Trophoblast cell (in vitro differentiated cells and primary cell): ENCODE data around the gene NSD1.

Experiments
- DNase-seq, 2 donors: peaks; one replicate each; pipeline ENCODE4 v3.0.0-alpha.2; 2016
- H2AFZ ChIP-seq: 2 replicates; pipeline ENCODE4 v1.6.1; 2013; ENCODE audit warnings: low read length, moderate library complexity, mild to moderate bottlenecking; ENCODE audit not compliant: insufficient read depth, poor library complexity
- H2AK5ac ChIP-seq: 2 replicates; pipeline ENCODE4 v1.6.1; 2013; ENCODE audit warnings: mild to moderate bottlenecking, low read length
- H2BK120ac ChIP-seq: 2 replicates; pipeline ENCODE4 v1.6.1; 2013; ENCODE audit warnings: low read length, mild to moderate bottlenecking, moderate library complexity; ENCODE audit not compliant: insufficient read depth, poor library complexity
- H2BK12ac ChIP-seq: 2 replicates; pipeline ENCODE4 v1.6.1; 2013; ENCODE audit warnings: mild to moderate bottlenecking, low read length, moderate library complexity
- H2BK5ac ChIP-seq: 2 replicates; pipeline ENCODE4 v1.6.1; 2013; ENCODE audit warnings: low read length, low read depth, moderate library complexity, mild to moderate bottlenecking; ENCODE audit not compliant: poor library complexity
- H3K14ac ChIP-seq: 2 replicates; pipeline ENCODE4 v1.6.1; 2013; ENCODE audit warnings: mild to moderate bottlenecking, low read length
- H3K18ac ChIP-seq: 2 replicates; pipeline ENCODE4 v1.6.1; 2013; ENCODE audit warnings: mild to moderate bottlenecking, low read length
- H3K23ac ChIP-seq: 2 replicates; pipeline ENCODE4 v1.6.1; 2013; ENCODE audit warnings: low read length
- H3K27ac ChIP-seq: 2 replicates; pipeline ENCODE4 v1.5.1; 2013; ENCODE audit warnings: low read depth, mild to moderate bottlenecking, inconsistent platforms, low read length, moderate library complexity
- H3K27me3 ChIP-seq: 2 replicates; pipeline ENCODE4 v1.6.1; 2013; ENCODE audit warnings: inconsistent platforms, mild to moderate bottlenecking, low read length, moderate library complexity; ENCODE audit not compliant: insufficient read depth
- H3K36me3 ChIP-seq, 2 experiments: 1 replicate in 1 of 2; 2 replicates in 1 of 2; pipeline ENCODE4 v1.6.1; 2013; ENCODE audit warnings: low read length in 2 of 2, mild to moderate bottlenecking in 2 of 2, moderate library complexity in 1 of 2; ENCODE audit not compliant: insufficient read depth in 2 of 2, control insufficient read depth in 1 of 2
- H3K4ac ChIP-seq: 2 replicates; pipeline ENCODE4 v1.6.1; 2013; ENCODE audit warnings: low read depth, mild to moderate bottlenecking, low read length, moderate library complexity
- H3K4me1 ChIP-seq, 2 experiments: 1 replicate in 1 of 2; 2 replicates in 1 of 2; pipeline ENCODE4 v1.6.1; 2013; ENCODE audit warnings: low read length in 2 of 2, mild to moderate bottlenecking in 2 of 2, moderate library complexity in 1 of 2; ENCODE audit not compliant: insufficient read depth in 2 of 2, control insufficient read depth in 1 of 2
- H3K4me2 ChIP-seq: 2 replicates; pipeline ENCODE4 v1.6.1; 2013; ENCODE audit warnings: inconsistent platforms, mild to moderate bottlenecking, low read length, moderate library complexity
- H3K4me3 ChIP-seq: 2 replicates; pipeline ENCODE4 v1.5.1; 2013; ENCODE audit warnings: mild to moderate bottlenecking, low read depth, low read length, inconsistent platforms
- H3K79me1 ChIP-seq: one replicate; pipeline ENCODE4 v1.6.1; 2013; ENCODE audit warnings: low read length
- H3K79me2 ChIP-seq: 2 replicates; pipeline ENCODE4 v1.6.1; 2013; ENCODE audit warnings: low read length, mild to moderate bottlenecking; ENCODE audit not compliant: control insufficient read depth, insufficient read depth, poor library complexity
- H3K9ac ChIP-seq: 2 replicates; pipeline ENCODE4 v1.6.1; 2013; ENCODE audit warnings: mild to moderate bottlenecking, low read length
- H3K9me3 ChIP-seq: 2 replicates; pipeline ENCODE4 v1.6.1; 2013; ENCODE audit warnings: low read depth, mild to moderate bottlenecking, control low read depth, inconsistent platforms, low read length; ENCODE audit not compliant: insufficient read depth
- H4K12ac ChIP-seq: 2 replicates; pipeline ENCODE4 v1.6.1; 2013; ENCODE audit warnings: low read depth, mild to moderate bottlenecking, low read length, moderate library complexity
- H4K8ac ChIP-seq: 2 replicates; pipeline ENCODE4 v1.6.1; 2013; ENCODE audit warnings: low read depth, mild to moderate bottlenecking, low read length, moderate library complexity
- H4K91ac ChIP-seq: one replicate; pipeline ENCODE4 v1.6.1; 2013; ENCODE audit warnings: low read depth, mild to moderate bottlenecking, low read length, moderate library complexity
- WGBS: extraction: QIAGEN DNeasy Blood & Tissue Kit; methylation state at CpG from one replicate; pipeline ENCODE4 v1.1.7; 2013; ENCODE audit warnings: missing lambda C conversion rate; ENCODE audit not compliant: insufficient read length, insufficient coverage; ENCODE audit errors: extremely low coverage; 5-methylcytosine and 5-hydroxymethylcytosine counted together

Gene NSD1

DNA sequence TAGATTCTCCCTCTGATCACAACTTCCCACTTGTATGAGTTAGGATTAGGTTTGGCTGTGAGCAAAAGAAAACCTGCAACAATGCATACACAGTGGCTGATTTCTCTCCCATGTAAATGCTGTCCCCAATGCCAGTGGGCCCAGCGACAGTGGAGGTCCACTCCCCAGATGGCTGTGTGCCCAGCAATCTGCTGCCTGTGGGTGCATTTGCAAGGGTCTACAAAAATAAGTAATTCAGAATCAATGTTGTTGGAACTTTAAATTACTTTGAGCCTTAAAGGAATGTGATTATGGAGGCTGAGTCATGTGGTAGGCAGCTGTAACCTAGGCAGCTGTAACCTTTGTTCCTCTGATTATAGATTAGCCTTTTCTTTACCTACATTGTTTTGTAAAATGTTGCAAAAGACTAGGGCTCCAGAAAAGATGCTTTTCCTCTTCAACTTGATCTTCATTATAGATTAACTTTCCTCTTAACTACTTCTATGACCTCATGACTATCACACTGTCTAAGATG lies 192.4 kb downstream of the NSD1 start:
- Histone ChIP-seq H3K9ac (no peak overlapping the region), H3K23ac (no peak overlapping the region), H3K18ac (no peak overlapping the region), H2AFZ (no peak overlapping the region), H3K36me3 (peaks cover 8 to 16% of the 10 kb centered on the region in 2 experiments), H2BK12ac (no peak overlapping the region), H3K79me1 (peaks cover 7% of the 10 kb centered on the region), H3K79me2 (no peaks in the 10 kb centered on the region), H3K4me1 (peaks cover 2 to 10% of the 10 kb centered on the region in 2 experiments), H4K8ac (no peak overlapping the region), H3K14ac (no peak overlapping the region), H4K91ac (no peak overlapping the region), H2BK120ac (no peak overlapping the region), H3K4me2 (no peak overlapping the region), H3K27me3 (no peaks in the 10 kb centered on the region), H3K4me3 (no peak overlapping the region), H3K4ac (no peak overlapping the region), H4K12ac (no peak overlapping the region), H2BK5ac (no peak overlapping the region), H2AK5ac (no peak overlapping the region), H3K9me3 (no peaks in the 10 kb centered on the region), H3K27ac (no peak overlapping the region)
- peak; percentile 47 to 84 for DNase-seq
- no CpG with 5 or more reads among the region's 1 CpG for WGBS

DNA sequence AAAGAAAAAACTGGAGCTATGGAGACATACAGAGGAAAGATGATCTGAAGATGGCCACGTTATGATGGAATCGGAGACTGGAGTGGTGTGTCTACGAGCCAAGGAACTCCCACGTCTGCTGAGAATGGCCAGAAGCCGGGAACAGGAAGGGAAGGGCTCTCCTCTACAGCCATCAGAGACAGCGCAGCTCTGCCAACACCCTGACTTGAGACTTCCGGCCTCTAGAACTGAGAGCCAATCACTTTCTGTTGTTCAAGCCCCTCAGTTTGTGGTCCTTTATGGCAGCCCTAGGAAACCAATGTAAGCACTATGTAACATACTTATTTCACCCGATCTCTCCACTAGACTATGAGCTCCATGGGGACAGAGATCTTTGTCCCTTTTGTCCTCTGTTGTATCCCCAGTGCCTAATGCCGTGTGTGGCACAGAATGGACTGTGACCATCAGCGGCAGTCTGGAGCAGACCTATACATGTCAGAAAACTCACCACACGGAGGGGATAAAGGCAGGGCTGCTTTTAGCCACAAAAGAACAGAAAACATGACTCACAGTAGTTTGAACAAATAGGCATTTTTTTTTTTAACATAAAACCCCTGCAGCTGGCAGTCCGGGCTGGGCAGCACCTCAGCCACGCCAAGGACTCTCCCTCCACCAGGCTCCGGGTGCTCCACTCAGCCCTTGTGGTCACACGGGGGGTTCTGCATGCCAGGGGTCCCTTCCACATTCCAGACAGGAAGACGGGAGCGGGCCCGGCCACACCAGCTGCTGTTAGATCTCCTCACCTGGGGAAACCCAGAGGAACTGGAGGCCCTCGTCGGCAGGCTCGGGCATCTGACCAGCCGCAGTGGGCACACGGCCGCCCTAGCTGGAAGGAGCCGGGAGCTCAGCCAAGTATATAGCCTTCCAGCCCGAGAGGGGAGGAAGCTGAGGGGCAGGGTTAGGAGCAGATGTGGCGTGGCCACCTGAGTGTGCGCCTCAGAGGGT lies 194.3 kb downstream of the NSD1 start:
- DNase-seq = peak in 1 of 2 donors; percentile 33
- peak overlapping the region; percentile 22 for H3K14ac ChIP-seq
- H3K9me3 ChIP-seq = no peaks in the 10 kb centered on the region
- peak overlapping the region; percentile 5 for H2BK120ac ChIP-seq
- no peak overlapping the region for H4K91ac ChIP-seq
- no peak overlapping the region for H4K12ac ChIP-seq
- H3K36me3 ChIP-seq = peaks cover 27 to 34% of the 10 kb centered on the region in 2 experiments
- no peaks in the 10 kb centered on the region for H3K27me3 ChIP-seq
- no peak overlapping the region for H3K4me2 ChIP-seq
- peak overlapping the region; percentile 19 for H2BK5ac ChIP-seq
- no CpG with 5 or more reads among the region's 28 CpGs for WGBS
- peak overlapping the region; percentile 5 for H3K18ac ChIP-seq
- H2AFZ ChIP-seq = no peak overlapping the region
- H3K79me1 ChIP-seq = peaks cover 7% of the 10 kb centered on the region
- H2AK5ac ChIP-seq = peak overlapping the region; percentile 1
- peaks cover 2 to 10% of the 10 kb centered on the region in 2 experiments for H3K4me1 ChIP-seq
- H3K23ac ChIP-seq = no peak overlapping the region
- H4K8ac ChIP-seq = no peak overlapping the region
- no peaks in the 10 kb centered on the region for H3K79me2 ChIP-seq
- H3K27ac ChIP-seq = no peak overlapping the region
- no peak overlapping the region for H3K4me3 ChIP-seq
- H2BK12ac ChIP-seq = no peak overlapping the region
- no peak overlapping the region for H3K4ac ChIP-seq
- H3K9ac ChIP-seq = no peak overlapping the region

DNA sequence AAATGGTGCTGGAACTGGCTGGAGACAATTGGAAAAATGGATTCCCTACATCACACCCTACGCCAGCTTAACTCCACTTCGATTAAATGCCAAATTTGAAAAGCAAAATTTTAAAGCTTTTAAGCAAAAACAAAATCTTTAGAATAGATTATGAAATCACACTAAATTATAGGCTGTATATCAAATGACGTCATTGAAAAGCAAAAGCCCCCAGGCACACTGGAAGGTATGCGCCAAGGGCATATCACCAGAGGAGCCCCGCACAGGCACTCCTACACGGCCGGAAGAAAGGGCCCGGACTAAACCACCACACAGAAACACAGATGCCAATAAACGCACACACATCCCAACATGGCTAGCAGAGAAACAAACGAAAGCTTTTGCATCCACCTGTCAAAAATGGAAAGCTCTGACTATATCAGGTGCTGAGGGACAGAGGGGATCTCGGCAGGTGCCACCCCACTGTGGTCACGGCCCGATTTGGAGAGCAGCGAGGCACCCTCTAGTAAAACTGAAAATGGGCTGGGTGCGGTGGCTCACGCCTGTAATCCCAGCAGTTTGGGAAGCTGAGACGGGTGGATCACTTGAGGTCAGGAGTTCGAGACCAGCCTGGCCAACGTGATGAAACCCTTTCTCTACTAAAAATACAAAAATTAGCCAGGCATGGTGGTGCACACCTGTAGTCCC lies 195.1 kb downstream of the NSD1 start:
- H3K79me2 ChIP-seq = no peaks in the 10 kb centered on the region
- no peak overlapping the region for H2BK120ac ChIP-seq
- H3K23ac ChIP-seq = no peak overlapping the region
- H2BK5ac ChIP-seq = no peak overlapping the region
- H4K12ac ChIP-seq = no peak overlapping the region
- H3K9me3 ChIP-seq = no peaks in the 10 kb centered on the region
- WGBS = no CpG with 5 or more reads among the region's 19 CpGs
- no peak overlapping the region for H2AFZ ChIP-seq
- no peak overlapping the region for H2AK5ac ChIP-seq
- H3K4ac ChIP-seq = no peak overlapping the region
- peaks cover 7% of the 10 kb centered on the region for H3K79me1 ChIP-seq
- no peak overlapping the region for H3K27ac ChIP-seq
- H3K14ac ChIP-seq = no peak overlapping the region
- H3K4me1 ChIP-seq = peaks cover 2 to 10% of the 10 kb centered on the region in 2 experiments
- H3K9ac ChIP-seq = no peak overlapping the region
- no peak overlapping the region for H3K4me3 ChIP-seq
- H2BK12ac ChIP-seq = no peak overlapping the region
- peak; percentile 17 to 55 for DNase-seq
- H3K4me2 ChIP-seq = no peak overlapping the region
- H3K27me3 ChIP-seq = no peaks in the 10 kb centered on the region
- H4K91ac ChIP-seq = no peak overlapping the region
- H4K8ac ChIP-seq = no peak overlapping the region
- H3K36me3 ChIP-seq = peaks cover 35 to 42% of the 10 kb centered on the region in 2 experiments
- no peak overlapping the region for H3K18ac ChIP-seq

DNA sequence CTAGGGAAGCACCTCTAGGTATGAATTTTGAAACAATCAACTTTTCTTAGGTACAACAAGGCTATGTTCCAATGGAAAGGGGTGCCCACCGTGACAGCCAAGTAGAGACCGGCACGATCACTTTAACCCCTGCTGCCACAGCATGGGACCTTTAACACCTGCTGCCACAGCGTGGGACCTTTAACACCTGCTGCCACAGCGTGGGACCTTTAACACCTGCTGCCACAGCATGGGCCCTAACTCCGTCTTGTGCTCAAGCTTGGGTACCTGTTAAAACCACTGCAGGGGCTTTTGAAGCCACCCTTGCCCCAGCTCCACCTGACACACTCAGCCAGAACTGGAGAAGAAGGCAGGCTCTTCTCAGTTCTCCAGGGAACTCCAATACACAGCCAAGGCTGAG lies 196.3 kb downstream of the NSD1 start:
- Histone ChIP-seq H4K12ac (no peak overlapping the region), H3K18ac (no peak overlapping the region), H3K36me3 (peaks cover 47 to 54% of the 10 kb centered on the region in 2 experiments), H4K91ac (no peak overlapping the region), H3K4me3 (no peak overlapping the region), H2AK5ac (no peak overlapping the region), H3K4me1 (peaks cover 2 to 10% of the 10 kb centered on the region in 2 experiments), H3K79me1 (peaks cover 7% of the 10 kb centered on the region), H2BK5ac (no peak overlapping the region), H3K14ac (no peak overlapping the region), H3K23ac (no peak overlapping the region), H3K4ac (no peak overlapping the region), H2BK120ac (no peak overlapping the region), H3K9ac (no peak overlapping the region), H2BK12ac (no peak overlapping the region), H3K79me2 (no peaks in the 10 kb centered on the region), H3K4me2 (no peak overlapping the region), H2AFZ (no peak overlapping the region), H4K8ac (no peak overlapping the region), H3K27ac (no peak overlapping the region), H3K9me3 (no peaks in the 10 kb centered on the region), H3K27me3 (no peaks in the 10 kb centered on the region)
- no peak for DNase-seq
- no CpG with 5 or more reads among the region's 6 CpGs for WGBS
